ENCODE measurements around the gene CSNK1A1. TPM values are rescaled to one million over a fixed set of nuclear protein-coding genes. Genes with fewer than 3 reads are reported as not detected.

The CSNK1A1 gene
- total and polyA plus RNA-seq, 3 donors from 2014 or later, result 129 to 192 (median 148) TPM

DNA sequence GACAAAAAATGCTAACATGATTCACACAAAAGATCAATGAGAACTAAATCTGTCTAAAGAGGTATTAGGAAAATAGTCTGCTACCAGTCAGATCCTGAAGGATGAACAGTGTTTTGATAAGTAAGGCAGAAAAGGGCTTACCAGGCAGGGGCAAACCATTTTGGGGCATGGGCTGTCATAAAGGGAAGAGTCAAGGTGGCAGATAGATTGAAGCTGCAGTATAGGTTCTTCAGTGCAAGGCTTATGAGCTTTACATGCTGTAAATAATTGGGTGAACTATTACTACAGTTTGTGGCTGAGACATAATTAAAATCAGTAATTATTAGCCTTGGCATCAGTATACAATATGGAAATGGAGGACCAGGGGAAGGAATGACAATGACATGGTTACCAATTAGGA is 21.8 kb downstream of the CSNK1A1 start:
- no peak overlapping the region for H3K27ac ChIP-seq
- no peak for TF ChIP-seq POLR2A (IDR thresholded peaks at IDR 0.05)
- H3K27me3 ChIP-seq, result no peaks in the 10 kb centered on the region
- H3K4me3 ChIP-seq, result no peak overlapping the region
- DNase-seq, result no peak
- peaks cover 32% of the 10 kb centered on the region for H3K4me1 ChIP-seq
- intact Hi-C loops (cut with DNase I; ENCODE audit: low total_unique reads), result no loop called here
- H3K36me3 ChIP-seq (ENCODE audit: low read depth, missing control alignments), result no peaks in the 10 kb centered on the region
- H3K9me3 ChIP-seq, result no peaks in the 10 kb centered on the region

DNA sequence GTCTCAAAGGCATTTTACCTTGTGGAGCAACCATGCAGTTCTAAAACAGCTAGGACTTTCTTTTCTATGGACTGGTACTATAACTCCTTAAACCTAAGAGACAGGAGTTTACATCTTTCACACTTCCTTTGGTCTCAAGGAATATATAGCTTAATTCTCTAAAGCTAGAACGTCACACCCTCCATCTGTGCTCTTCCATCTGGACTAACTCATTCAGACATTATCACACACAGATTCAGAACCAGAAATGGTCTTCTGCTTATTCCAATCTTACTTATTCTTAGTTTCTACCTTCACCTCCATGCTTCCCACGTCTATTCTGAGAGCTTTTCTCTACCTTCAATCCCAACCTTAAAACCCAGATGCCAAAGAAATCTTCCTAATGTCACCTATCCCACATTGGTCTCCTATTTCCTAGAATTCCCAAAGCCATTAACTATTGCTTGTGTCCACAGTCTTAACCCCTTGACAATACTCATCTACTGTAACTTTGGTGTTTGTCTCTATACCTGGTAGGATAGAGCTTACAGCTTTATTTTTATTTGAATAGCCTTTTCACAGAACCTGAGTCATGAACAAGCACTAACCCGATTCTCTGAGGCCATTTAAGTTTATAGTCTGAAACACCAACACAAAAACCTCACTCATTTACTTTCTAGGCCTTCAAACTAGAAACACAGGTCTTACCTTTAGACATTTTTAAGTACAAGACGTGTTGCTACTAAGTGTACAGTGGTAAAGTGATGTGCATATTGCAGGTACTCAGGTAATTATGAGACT is 22.8 kb downstream of the CSNK1A1 start:
- Histone ChIP-seq H3K36me3 (ENCODE audit: low read depth, missing control alignments) (no peaks in the 10 kb centered on the region), H3K9me3 (no peaks in the 10 kb centered on the region), H3K27me3 (no peaks in the 10 kb centered on the region), H3K4me1 (peaks cover 32% of the 10 kb centered on the region), H3K27ac (no peak overlapping the region), H3K4me3 (no peak overlapping the region)
- TF ChIP-seq POLR2A (IDR thresholded peaks at IDR 0.05), result no peak
- TF ChIP-seq, protein P1, sequence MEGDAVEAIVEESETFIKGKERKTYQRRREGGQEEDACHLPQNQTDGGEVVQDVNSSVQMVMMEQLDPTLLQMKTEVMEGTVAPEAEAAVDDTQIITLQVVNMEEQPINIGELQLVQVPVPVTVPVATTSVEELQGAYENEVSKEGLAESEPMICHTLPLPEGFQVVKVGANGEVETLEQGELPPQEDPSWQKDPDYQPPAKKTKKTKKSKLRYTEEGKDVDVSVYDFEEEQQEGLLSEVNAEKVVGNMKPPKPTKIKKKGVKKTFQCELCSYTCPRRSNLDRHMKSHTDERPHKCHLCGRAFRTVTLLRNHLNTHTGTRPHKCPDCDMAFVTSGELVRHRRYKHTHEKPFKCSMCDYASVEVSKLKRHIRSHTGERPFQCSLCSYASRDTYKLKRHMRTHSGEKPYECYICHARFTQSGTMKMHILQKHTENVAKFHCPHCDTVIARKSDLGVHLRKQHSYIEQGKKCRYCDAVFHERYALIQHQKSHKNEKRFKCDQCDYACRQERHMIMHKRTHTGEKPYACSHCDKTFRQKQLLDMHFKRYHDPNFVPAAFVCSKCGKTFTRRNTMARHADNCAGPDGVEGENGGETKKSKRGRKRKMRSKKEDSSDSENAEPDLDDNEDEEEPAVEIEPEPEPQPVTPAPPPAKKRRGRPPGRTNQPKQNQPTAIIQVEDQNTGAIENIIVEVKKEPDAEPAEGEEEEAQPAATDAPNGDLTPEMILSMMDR (IDR thresholded peaks at IDR 0.05), result no peak
- WGBS, 2 donors, result 65 to 74% methylated on average over 4 of the region's 4 CpGs
- intact Hi-C loops (cut with DNase I; ENCODE audit: low total_unique reads), result no loop called here
- no peak for DNase-seq

DNA sequence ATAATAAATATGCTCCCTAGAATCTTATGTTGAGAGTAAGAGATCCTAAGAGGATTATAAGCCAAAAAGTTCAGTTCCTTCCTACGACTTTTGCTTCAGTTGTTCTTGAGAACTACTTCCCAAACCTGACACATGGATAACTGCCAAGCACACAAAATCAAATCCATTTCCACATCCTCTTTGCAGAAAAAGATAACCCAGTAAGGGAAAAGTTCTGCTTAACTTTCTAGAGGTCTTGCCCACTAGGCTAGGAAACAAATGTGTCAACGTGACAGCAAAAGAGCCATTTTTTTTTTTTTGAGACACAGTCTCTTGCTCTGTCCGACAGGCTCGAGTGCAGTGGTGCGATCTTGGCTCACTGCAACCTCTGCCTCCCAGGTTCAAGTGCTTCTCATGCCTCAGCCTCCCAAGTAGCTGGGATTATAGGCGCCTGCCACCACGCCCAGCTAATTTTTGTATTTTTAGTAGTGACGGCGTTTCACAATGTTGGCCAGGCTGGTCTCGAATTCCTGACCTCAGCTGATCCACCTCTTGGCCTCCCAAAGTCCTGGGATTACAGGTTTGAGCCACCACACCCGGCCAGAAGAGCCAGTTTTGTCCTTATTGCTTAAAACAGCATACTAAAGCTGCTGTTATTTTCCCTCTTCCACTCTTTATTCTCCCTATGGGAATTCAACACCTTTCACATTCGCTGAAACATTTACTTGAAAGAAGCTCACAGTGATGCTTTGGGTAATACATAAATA is 24.2 kb downstream of the CSNK1A1 start:
- Histone ChIP-seq H3K27ac (no peak overlapping the region), H3K4me1 (peaks cover 32% of the 10 kb centered on the region), H3K9me3 (no peaks in the 10 kb centered on the region), H3K36me3 (ENCODE audit: low read depth, missing control alignments) (no peaks in the 10 kb centered on the region), H3K4me3 (no peak overlapping the region), H3K27me3 (no peaks in the 10 kb centered on the region)
- no peak for DNase-seq
- TF ChIP-seq, protein P1 (IDR thresholded peaks at IDR 0.05), result no peak
- no peak for TF ChIP-seq POLR2A (IDR thresholded peaks at IDR 0.05)
- WGBS, 2 donors, result 55 to 64% methylated on average over 12 of the region's 12 CpGs
- intact Hi-C loops (cut with DNase I; ENCODE audit: low total_unique reads), result no loop called here

DNA sequence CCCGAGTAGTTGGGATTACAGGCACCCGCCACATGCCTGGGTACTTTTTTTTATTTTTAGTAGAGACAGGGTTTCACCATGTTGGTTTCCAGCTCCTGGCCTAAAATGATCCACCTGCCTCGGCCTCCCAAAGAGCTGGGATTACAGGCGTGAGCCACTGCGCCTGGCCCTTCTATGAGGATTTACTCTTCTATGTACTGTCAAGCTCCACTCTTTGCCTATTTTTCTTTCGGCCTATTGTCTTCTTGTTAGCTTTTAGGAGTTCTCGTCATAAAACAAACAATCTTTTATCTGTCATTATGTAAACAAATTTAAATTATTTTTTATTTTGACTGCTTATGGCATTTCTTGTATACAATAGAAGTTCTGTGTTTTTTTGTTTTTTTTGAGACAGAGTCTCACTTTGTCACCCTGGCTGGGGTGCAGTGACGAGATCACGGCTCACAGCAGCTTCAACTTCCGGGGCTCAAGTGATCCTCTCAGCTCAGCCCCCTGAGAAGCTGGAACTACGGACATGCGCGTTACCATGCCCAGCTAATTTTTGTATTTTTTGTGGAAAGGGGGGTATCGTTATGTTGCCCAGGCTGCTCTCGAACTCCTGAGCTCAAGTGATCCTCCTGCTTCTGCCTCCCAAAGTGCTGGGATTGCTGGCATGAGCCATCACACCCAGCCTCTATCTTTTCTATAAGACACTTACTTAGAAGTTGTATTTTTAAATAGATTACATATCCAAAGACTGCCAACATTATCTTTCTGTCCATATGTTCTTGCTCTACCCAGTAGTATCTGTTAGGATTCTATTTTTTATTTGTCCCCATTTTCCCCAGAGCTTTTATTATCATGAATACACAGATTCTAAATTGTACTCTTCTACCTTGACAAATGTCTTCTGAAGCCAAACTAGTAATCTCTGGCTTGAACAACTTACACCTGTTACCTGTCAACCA is 29.2 kb downstream of the CSNK1A1 start:
- Histone ChIP-seq H3K4me3 (no peak overlapping the region), H3K4me1 (peaks cover 17% of the 10 kb centered on the region), H3K27me3 (no peaks in the 10 kb centered on the region), H3K27ac (no peak overlapping the region), H3K36me3 (ENCODE audit: low read depth, missing control alignments) (no peaks in the 10 kb centered on the region), H3K9me3 (no peaks in the 10 kb centered on the region)
- no peak for DNase-seq
- WGBS, 2 donors, result 87 to 92% methylated on average over 15 of the region's 15 CpGs
- intact Hi-C loops (cut with DNase I; ENCODE audit: low total_unique reads), result no loop called here
- TF ChIP-seq, protein P1 (IDR thresholded peaks at IDR 0.05), result no peak
- TF ChIP-seq POLR2A (IDR thresholded peaks at IDR 0.05), result no peak

DNA sequence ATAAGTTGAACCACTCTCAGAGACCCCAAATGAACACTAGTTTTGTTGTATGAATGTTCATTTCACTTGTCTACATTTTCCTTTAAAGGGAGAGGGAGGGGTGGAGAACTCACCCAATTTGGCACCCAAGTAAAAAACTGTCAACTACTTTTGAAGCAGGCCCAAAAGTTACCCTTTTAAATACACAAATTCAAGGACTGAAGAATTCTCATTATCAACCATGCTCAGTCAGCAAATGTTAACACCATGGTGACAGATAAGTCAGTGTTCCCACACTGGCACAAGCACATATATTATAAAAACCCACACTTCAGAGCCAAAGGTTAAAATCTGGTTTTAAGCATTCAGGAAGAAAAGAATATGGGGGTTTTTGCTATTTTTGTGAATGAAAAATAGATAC is 31.6 kb downstream of the CSNK1A1 start:
- no peaks in the 10 kb centered on the region for H3K27me3 ChIP-seq
- TF ChIP-seq POLR2A (IDR thresholded peaks at IDR 0.05), result no peak
- H3K36me3 ChIP-seq (ENCODE audit: low read depth, missing control alignments), result no peaks in the 10 kb centered on the region
- DNase-seq, result no peak
- no peaks in the 10 kb centered on the region for H3K9me3 ChIP-seq
- H3K4me1 ChIP-seq, result peaks cover 10% of the 10 kb centered on the region
- no peak overlapping the region for H3K4me3 ChIP-seq
- no peak overlapping the region for H3K27ac ChIP-seq
- intact Hi-C loops (cut with DNase I; ENCODE audit: low total_unique reads), result no loop called here
